ENCODE data around the gene LCN1.

The LCN1 gene

DNA sequence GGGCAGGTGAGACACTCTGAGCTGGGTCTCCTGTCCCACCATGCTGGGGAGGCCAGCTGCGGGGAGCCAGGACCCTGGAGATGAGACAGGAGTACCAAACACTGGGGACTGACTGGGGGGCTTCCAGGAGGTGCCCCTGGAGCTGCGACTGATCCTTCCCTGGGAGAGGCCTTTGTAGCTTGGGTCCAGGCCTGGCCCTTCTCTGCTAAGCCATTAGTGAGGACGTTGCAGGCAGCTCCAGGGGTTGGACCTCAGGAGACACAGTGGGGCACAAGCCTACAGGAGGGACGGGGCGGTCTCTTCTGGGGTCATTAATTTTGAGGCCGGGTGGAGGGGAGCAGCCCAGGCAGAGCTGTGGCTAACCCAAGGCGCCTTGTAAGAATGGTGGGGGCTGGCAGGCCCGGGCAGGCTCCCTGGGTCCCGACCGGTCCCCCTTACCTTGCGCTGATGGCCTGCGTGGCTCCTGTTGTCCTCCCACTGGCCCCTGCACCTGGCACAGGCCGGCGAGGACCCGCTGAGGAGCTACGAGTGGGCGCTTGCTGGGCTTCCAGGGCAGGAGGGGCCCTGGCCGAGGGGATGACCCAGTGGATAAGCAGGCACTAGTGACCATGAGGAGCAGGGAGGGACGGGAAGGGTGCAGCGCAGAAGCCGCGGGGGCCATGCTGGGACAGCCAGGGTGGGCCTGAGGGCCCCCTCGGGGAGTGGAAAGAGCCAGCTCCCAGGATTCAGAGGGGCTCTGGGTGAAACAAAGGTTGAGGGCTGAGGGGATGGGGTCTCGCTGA is 15.6 kb upstream of the LCN1 start:
- H3K27ac ChIP-seq (replicated peaks) = no peak overlapping the region
- no peak overlapping the region for H3K4me3 ChIP-seq (replicated peaks; ENCODE audit: insufficient read depth, low read length)
- TF ChIP-seq SPI1 (IDR thresholded peaks at IDR 0.05; ENCODE audit: borderline replicate concordance, low read depth) (no peak), GABPA (IDR thresholded peaks at IDR 0.05; ENCODE audit: low read depth) (no peak), POLR2AphosphoS5 (IDR thresholded peaks at IDR 0.05; ENCODE audit: low read depth) (no peak)
- TF ChIP-seq, protein P1, sequence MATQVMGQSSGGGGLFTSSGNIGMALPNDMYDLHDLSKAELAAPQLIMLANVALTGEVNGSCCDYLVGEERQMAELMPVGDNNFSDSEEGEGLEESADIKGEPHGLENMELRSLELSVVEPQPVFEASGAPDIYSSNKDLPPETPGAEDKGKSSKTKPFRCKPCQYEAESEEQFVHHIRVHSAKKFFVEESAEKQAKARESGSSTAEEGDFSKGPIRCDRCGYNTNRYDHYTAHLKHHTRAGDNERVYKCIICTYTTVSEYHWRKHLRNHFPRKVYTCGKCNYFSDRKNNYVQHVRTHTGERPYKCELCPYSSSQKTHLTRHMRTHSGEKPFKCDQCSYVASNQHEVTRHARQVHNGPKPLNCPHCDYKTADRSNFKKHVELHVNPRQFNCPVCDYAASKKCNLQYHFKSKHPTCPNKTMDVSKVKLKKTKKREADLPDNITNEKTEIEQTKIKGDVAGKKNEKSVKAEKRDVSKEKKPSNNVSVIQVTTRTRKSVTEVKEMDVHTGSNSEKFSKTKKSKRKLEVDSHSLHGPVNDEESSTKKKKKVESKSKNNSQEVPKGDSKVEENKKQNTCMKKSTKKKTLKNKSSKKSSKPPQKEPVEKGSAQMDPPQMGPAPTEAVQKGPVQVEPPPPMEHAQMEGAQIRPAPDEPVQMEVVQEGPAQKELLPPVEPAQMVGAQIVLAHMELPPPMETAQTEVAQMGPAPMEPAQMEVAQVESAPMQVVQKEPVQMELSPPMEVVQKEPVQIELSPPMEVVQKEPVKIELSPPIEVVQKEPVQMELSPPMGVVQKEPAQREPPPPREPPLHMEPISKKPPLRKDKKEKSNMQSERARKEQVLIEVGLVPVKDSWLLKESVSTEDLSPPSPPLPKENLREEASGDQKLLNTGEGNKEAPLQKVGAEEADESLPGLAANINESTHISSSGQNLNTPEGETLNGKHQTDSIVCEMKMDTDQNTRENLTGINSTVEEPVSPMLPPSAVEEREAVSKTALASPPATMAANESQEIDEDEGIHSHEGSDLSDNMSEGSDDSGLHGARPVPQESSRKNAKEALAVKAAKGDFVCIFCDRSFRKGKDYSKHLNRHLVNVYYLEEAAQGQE (IDR thresholded peaks at IDR 0.05; ENCODE audit: insufficient replicate concordance, low read depth) = no peak
- TF ChIP-seq, protein P2, sequence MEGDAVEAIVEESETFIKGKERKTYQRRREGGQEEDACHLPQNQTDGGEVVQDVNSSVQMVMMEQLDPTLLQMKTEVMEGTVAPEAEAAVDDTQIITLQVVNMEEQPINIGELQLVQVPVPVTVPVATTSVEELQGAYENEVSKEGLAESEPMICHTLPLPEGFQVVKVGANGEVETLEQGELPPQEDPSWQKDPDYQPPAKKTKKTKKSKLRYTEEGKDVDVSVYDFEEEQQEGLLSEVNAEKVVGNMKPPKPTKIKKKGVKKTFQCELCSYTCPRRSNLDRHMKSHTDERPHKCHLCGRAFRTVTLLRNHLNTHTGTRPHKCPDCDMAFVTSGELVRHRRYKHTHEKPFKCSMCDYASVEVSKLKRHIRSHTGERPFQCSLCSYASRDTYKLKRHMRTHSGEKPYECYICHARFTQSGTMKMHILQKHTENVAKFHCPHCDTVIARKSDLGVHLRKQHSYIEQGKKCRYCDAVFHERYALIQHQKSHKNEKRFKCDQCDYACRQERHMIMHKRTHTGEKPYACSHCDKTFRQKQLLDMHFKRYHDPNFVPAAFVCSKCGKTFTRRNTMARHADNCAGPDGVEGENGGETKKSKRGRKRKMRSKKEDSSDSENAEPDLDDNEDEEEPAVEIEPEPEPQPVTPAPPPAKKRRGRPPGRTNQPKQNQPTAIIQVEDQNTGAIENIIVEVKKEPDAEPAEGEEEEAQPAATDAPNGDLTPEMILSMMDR (IDR thresholded peaks at IDR 0.05; ENCODE audit: insufficient read depth, low read length) = no peak
- no peaks in the 10 kb centered on the region for H3K27me3 ChIP-seq (ENCODE audit: insufficient read depth, poor library complexity, severe bottlenecking)
- no peak for DNase-seq (ENCODE audit: low read depth in 1 of 2, low spot score in 1 of 2)

DNA sequence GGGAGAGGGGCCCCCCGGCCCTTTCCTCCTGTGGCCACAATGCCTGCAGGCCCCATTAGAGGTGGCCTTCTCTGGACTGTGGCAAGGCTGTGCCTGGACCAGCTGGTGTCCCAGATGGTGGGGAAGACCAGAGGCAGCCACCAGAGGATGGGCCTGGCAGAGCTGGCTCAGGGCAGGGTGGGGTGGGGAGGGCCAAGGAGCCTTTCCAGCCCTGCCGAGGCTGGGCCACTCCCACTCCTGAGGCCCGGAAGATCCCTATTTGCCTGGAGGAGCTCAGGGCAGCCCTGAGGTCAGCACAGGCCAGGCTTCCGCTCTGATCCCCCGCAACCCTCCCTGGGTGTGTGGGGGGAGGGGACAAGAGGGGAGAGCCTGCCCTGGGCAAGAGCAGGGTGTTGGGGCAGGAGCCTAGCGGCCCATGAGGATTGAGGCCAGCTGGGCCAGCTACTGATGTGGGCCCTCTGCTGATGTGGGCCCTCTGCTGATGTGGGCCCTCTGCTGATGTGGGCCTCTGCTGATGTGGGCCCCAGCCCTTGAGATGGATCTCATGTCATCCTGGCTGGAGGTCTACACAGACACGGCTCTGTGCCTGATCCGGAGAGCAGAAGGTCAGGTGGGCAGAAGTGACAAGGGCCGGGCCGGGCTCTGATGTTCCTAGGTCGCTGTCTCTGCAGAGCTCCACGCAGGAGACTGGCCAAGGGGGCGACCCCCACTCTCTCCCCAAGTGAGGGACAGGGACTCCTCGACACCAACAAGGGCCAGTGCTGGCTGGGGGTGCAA is 14.7 kb upstream of the LCN1 start:
- H3K27ac ChIP-seq (replicated peaks) = no peak overlapping the region
- H3K27me3 ChIP-seq (ENCODE audit: insufficient read depth, poor library complexity, severe bottlenecking) = no peaks in the 10 kb centered on the region
- TF ChIP-seq SPI1 (IDR thresholded peaks at IDR 0.05; ENCODE audit: borderline replicate concordance, low read depth) (no peak), POLR2AphosphoS5 (IDR thresholded peaks at IDR 0.05; ENCODE audit: low read depth) (no peak), GABPA (IDR thresholded peaks at IDR 0.05; ENCODE audit: low read depth) (no peak)
- TF ChIP-seq, protein P2 (IDR thresholded peaks at IDR 0.05; ENCODE audit: insufficient read depth, low read length) = no peak
- TF ChIP-seq, protein P1 (IDR thresholded peaks at IDR 0.05; ENCODE audit: insufficient replicate concordance, low read depth) = no peak
- DNase-seq (ENCODE audit: low read depth in 1 of 2, low spot score in 1 of 2) = no peak
- no peak overlapping the region for H3K4me3 ChIP-seq (replicated peaks; ENCODE audit: insufficient read depth, low read length)

DNA sequence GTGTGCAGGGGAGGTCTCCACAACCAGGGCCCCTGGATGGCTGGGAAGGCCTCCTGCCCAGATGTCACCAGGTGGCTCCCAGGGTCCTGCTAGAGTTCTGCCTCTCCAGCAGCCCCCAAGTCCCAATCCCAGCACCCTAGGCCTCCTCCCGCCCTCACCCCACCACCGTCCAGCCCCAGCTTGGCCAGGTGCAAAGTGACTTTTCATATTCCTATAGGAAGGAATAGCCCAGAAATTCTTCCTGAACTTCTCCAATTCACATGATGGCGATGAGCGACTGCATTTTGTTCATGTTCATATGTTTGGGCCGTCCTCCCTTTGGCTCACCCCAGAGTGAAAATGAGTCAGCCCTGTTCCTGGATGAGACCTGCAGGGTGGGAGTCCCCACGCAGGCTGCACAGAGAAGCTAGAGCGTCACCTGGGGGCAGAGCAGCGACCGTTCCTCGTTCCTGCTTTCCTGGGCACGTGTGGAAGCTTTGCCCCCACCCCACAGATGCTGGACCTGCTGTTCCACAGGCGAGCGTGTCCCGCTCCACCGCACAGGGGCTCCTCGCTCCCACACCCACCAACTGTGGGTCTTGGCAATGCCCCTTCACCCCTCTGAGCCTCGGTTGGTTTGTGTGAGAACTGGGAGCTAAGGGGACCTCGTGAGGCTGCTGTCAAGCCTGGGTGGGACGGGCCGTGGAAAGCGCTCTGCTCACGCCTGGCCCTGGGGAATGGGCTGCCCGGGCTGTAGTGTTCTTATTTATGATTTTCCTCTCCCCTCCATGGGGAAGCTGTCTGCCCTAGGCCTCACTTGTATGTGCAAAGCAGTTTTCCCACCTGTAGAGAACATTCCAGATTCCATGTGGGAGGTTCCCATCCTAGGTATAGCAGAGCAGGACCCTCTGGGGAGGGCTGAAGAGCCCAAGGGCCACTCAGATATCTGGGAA is 13.9 kb upstream of the LCN1 start:
- Histone ChIP-seq H3K4me3 (replicated peaks; ENCODE audit: insufficient read depth, low read length) (no peak overlapping the region), H3K27ac (replicated peaks) (no peak overlapping the region), H3K27me3 (ENCODE audit: insufficient read depth, poor library complexity, severe bottlenecking) (no peaks in the 10 kb centered on the region)
- no peak for DNase-seq (ENCODE audit: low read depth in 1 of 2, low spot score in 1 of 2)
- TF ChIP-seq, protein P1 (IDR thresholded peaks at IDR 0.05; ENCODE audit: insufficient replicate concordance, low read depth) = no peak
- TF ChIP-seq GABPA (IDR thresholded peaks at IDR 0.05; ENCODE audit: low read depth) (no peak), POLR2AphosphoS5 (IDR thresholded peaks at IDR 0.05; ENCODE audit: low read depth) (no peak), SPI1 (IDR thresholded peaks at IDR 0.05; ENCODE audit: borderline replicate concordance, low read depth) (no peak)
- TF ChIP-seq, protein P2 (IDR thresholded peaks at IDR 0.05; ENCODE audit: insufficient read depth, low read length) = no peak

Data from HL-60 (cell line).